CD4-positive, alpha-beta T cell treated with Interleukin-15 for 4 hours (primary cell): ENCODE data around the gene JPH4.
"Not testable (repeated sequence)": the region's sequence is repeated elsewhere in the genome, so short reads cannot be mapped to it uniquely, and the experiment has no call there.

Experiments used
- DNase-seq: peaks from one replicate; pipeline ENCODE4 v3.0.0-alpha.2; 2020; ENCODE audit warnings: low spot score

Gene JPH4

GRCh38 chr14:23578560-23579310 is at the start of gene JPH4:
Gene JPH4, minus strand, starts transcription at chr14:23578790. Its CDS starts 1,337 bp downstream, at chr14:23577453.
- no peak for DNase-seq

DNA sequence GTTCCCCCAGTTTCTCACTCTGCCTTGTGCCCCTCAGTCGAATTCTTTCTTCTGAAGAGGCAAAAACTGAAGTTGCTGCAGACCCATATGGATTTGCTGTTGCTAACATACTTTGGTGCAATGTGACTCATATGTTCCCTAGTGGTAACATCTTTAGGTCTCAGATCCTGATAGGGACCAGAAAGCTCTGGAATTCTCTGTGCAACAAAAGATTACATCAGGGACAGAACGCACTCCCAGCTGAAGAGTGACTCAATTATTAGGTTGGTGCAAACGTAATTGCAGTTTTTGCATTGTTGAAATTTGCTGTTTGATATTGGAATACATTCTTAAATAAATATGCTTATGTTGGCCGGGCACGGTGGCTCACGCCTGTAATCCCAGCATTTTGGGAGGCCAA is 49.4 kb upstream of the JPH4 start:
- no peak for DNase-seq

DNA sequence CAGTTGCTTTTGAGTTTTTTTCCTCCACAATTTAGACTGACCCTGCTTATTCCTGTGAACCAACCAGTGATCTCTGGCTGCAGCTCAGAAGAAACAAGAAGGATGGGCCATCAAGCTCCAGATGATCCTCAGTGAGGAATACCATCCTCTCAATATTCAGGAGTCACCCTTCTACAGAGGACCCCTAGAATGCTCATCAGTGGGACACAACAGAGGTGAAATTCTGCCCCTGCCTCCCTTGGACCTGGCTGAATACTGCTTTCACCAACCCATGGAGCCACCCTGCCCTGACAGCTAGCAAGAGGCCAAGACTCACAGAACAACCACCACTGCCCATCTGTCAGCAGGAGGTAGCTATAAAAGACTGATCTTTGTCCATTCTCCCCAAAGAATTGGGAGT is 48.4 kb upstream of the JPH4 start:
- no peak for DNase-seq

DNA sequence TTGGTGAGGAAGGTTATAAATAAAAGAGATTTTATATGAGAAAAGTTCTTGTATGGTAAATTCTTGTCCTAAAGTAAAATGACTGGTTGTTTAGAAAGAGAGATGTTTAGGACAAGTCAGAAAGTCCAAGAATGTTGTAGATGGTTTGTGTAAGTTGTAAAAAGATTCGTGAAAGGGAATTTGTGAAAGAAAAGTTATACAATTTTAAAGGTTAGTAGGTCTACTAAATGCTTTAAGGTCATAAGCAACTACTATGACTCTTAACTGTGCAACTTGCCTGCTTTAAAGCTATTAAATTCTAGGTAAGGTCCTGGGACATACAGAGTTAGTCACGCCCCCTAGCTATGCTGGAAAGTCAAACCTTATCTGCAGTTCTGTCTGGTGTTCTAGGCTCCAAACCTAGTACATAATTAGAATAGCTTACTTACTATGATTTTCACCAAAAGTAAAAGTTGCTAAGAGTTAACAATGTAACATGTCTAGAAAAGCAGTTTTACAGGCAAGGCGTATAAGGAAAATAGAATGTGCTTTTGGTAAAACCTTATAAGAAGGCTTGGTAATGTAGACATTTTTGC is 46.3 kb upstream of the JPH4 start:
- no peak for DNase-seq

- no peak for DNase-seq
These were observed 45.4 kb upstream of the JPH4 start for GRCh38 chr14:23623962-23624361.

- no peak for DNase-seq
These were observed 44.4 kb upstream of the JPH4 start for GRCh38 chr14:23622990-23623389.

DNA sequence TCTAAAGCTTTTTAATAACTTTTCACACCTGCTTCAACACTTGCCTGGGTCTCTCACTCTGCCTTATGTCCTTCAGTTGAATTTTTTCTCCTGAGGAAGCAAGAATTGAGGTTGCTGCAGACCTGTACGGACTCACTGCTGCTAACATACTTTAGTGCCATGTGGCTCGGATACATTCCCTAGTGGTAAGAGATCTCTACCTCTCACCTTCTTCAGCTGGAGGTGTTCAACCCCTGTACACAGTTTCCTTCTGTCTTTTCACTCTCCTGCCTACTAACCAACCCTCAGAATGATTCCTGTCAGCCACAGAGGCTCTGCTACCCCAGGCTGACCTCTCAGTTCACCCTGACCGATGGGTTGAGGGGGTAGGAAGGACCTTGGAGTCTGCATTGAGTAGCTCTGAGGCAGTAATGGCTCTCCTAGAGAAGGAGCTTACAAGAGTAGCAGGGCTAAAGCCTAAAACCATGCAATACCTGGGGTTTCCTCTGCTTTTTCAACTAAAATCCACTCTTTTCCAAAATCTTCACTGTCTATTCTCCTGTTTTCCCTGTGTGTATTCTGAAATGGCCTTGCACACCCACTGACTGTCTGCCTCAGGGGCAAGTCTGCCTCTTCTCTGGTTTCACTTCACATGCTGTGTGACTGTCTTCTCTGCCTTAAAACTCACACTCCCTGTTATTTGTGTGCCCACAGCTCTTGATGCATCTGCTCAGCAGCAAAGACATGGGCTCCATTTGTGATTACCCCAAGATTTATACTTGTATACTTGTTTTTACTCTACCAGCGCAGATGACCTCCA is 43.5 kb upstream of the JPH4 start:
- DNase-seq: no peak

- DNase-seq: no peak
These were observed 42.8 kb upstream of the JPH4 start for GRCh38 chr14:23621204-23621931.

DNA sequence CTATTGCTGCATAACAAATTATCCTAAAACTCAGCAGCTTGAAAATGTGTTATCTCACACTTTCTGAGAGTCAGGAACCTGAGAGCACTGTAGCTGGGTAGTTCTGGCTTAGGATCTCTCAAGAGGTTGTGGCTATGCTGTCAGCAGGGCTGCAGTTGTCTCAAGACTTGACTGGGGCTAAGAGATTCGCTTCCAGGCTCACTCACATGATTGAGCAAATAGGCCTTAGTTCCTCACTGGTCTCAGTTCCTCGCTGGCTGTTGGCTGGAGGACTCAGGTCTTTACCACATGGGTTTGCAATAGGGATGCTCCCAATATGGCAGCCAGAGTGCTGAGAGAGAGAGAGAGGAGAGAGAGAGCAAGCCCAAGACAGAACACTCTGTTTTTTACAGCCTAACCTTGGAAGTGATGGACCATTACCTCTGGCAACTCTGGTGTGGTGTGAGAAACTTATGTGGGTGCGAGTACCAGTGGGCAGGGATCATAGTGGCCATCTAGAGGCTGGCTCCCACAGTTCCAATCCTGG is 41.6 kb upstream of the JPH4 start:
- no peak for DNase-seq

GRCh38 chr14:23618415-23618988 is 39.9 kb upstream of the JPH4 start:
- no peak for DNase-seq

DNA sequence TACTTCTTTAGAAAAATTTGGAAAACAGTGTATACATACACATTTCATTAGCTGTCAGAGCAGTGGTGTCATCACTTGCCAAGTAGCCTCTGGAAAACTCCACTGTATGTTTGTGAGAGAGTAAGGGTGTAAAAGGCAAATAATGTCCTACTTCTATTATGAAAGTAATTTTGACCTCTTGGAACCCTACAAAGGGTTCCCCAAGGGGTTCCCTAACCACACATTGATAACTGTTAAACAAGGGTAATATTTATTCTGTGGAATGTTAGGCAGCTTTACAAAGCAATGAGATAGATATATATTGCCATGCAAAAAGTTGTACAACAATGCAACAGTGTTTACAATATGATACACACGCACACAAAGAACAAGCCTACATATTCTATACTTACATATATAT is 38.9 kb upstream of the JPH4 start:
- no peak for DNase-seq

DNA sequence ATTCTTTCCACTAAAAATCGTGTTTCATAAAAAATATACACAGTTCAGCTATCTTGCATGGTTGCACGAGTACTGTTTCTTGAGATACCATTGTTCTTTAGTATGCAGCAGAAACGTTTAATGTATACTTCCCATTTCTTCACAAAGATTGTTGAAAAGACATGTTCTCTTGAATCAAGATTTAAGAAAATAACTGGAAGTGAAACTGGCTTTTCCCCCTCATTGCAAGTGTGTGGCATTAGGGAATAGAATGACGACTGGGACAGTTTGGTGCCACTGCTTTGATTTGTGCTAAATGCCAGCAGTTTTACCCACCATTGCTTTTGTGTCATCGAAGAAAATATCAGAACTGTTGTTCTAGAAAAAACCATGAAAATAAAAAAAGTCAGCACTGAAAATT is 37.3 kb upstream of the JPH4 start:
- DNase-seq: no peak

DNA sequence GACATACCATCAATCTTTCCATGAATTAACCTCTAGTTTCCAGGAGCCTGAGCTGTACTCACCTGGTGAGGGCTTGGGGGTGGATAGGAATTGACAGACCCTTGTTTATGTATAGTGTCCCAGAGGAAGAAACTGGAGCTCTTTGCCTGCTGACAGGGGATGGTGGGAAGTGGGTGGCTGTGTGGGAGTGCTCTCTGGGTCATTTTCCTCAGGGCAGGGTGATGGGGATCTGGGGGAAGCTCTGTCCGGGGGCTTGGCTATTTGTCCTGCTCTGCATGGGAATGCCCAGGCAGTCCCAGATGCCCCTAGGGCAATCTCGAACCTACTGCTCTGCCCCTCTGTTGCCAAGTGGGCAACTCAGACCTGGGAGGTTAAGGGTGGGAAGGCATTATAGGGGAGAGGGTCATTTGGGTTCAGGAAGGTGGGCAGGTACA is 35.8 kb upstream of the JPH4 start:
- no peak for DNase-seq

GRCh38 chr14:23613242-23614070 is 34.9 kb upstream of the JPH4 start:
- DNase-seq: no peak

DNA sequence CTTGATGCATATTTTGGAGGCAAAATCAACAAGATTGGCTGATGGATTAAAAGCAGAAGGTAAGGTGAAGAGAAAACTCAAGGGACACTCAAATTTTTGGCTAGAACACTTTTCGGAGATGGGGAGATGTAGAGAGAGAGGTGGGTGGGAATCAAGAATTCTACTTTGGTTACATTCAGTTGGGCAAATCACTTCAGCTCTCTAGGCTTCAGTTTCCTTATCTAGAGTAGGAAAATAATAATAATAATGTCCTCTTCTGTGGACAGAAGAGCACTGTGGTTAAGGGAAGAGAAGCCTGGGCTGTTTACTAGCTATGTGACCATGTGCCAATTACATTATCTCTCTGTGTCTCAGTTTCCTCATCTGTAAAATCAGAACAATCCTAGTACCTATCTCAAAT is 34.2 kb upstream of the JPH4 start:
- DNase-seq: no peak

GRCh38 chr14:23612354-23612732 is 33.8 kb upstream of the JPH4 start:
- DNase-seq: no peak

GRCh38 chr14:23610815-23611289 is 32.3 kb upstream of the JPH4 start:
- no peak for DNase-seq

GRCh38 chr14:23610090-23610814 is 31.7 kb upstream of the JPH4 start:
- peak; percentile 21 for DNase-seq

- DNase-seq: not testable (repeated sequence)
These were observed 31.0 kb upstream of the JPH4 start for GRCh38 chr14:23609411-23610089.
